HepG2 (cell line): ENCODE data around the gene PDLIM4. TPM values are rescaled to one million over a fixed set of nuclear protein-coding genes. Genes with fewer than 3 reads are reported as not detected.
A peak's percentile ranks its signal among the peaks of the same experiment; 100 is the strongest.

Source experiments
- EED ChIP-seq: sonication (generic); formaldehyde crosslinking; IDR thresholded peaks from 2 replicates; pipeline ENCODE4 v1.5.0; 2020; ENCODE audit warnings: mild to moderate bottlenecking, missing genetic modification reagents
- GTF2F1 ChIP-seq: fragments of 150-350 bp; IDR thresholded peaks from 2 replicates; pipeline ENCODE4 v1.6.1; 2014; ENCODE audit warnings: low read length
- HNF4A ChIP-seq: sonication (generic); formaldehyde crosslinking; IDR thresholded peaks from 2 replicates; pipeline ENCODE4 v1.4.0; 2020; ENCODE audit warnings: missing genetic modification reagents
- IRF1 ChIP-seq: sonication (generic); formaldehyde crosslinking; IDR thresholded peaks from 2 replicates; pipeline ENCODE4 v1.4.0; 2020; ENCODE audit warnings: low read depth, mild to moderate bottlenecking, missing genetic modification reagents
- MIER3 ChIP-seq: IDR thresholded peaks from 2 replicates; pipeline ENCODE4 v1.6.1; 2016; ENCODE audit warnings: missing compliant biosample characterization, borderline replicate concordance
- NR2F6 ChIP-seq, 2 experiments: IDR thresholded peaks; 2 replicates each; pipeline ENCODE4 v1.6.1; 2016; ENCODE audit warnings: antibody characterized with exemption in 1 of 2, mild to moderate bottlenecking in 1 of 2
- PCBP1 ChIP-seq: fragments of 200-400 bp; formaldehyde crosslinking; IDR thresholded peaks from 2 replicates; pipeline ENCODE4 v1.6.1; 2017; ENCODE audit warnings: mild to moderate bottlenecking, low read depth, low read length, borderline replicate concordance
- PRPF4 ChIP-seq: fragments of 200-400 bp; formaldehyde crosslinking; IDR thresholded peaks from 2 replicates; pipeline ENCODE4 v1.6.1; 2016; ENCODE audit warnings: low read length, low read depth; ENCODE audit not compliant: poor library complexity, severe bottlenecking
- RBFOX2 ChIP-seq: fragments of 200-400 bp; formaldehyde crosslinking; IDR thresholded peaks from 2 replicates; pipeline ENCODE4 v1.6.1; 2017; ENCODE audit warnings: low read depth, mild to moderate bottlenecking, low read length
- RFXANK ChIP-seq: IDR thresholded peaks from 2 replicates; pipeline ENCODE4 v1.6.1; 2016
- SAP130 ChIP-seq: IDR thresholded peaks from 2 replicates; pipeline ENCODE4 v1.6.1; 2016; ENCODE audit warnings: low read depth
- SIN3A ChIP-seq: IDR thresholded peaks from 2 replicates; pipeline ENCODE4 v1.6.1; 2011; ENCODE audit warnings: low read depth, mild to moderate bottlenecking, control low read depth, low read length, borderline replicate concordance
- SIX1 ChIP-seq: sonication (generic); formaldehyde crosslinking; IDR thresholded peaks from 2 replicates; pipeline ENCODE4 v1.4.0; 2020; ENCODE audit warnings: missing genetic modification reagents, borderline replicate concordance
- SOX6 ChIP-seq, 2 experiments: fragments of 450-650 bp in 1 of 2; sonication (generic) in 1 of 2; formaldehyde crosslinking in 1 of 2; IDR thresholded peaks; 2 replicates each; pipeline versions ENCODE4 v1.4.0 to v1.6.1; 2017 to 2020; ENCODE audit warnings: antibody characterized with exemption in 1 of 2, mild to moderate bottlenecking in 1 of 2, missing genetic modification reagents in 1 of 2
- SP2 ChIP-seq: sonication (generic); formaldehyde crosslinking; IDR thresholded peaks from 2 replicates; pipeline ENCODE4 v1.5.1; 2020; ENCODE audit warnings: mild to moderate bottlenecking, missing genetic modification reagents
- TFDP1 ChIP-seq: IDR thresholded peaks from 2 replicates; pipeline ENCODE4 v1.6.1; 2016; ENCODE audit warnings: missing compliant biosample characterization, missing genetic modification reagents, borderline replicate concordance
- YEATS4 ChIP-seq: sonication (generic); formaldehyde crosslinking; IDR thresholded peaks from 2 replicates; pipeline ENCODE4 v1.4.0; 2020; ENCODE audit warnings: missing genetic modification reagents, borderline replicate concordance
- ZFX ChIP-seq: sonication (generic); formaldehyde crosslinking; IDR thresholded peaks from 2 replicates; pipeline ENCODE4 v1.4.0; 2020; ENCODE audit warnings: mild to moderate bottlenecking, low read depth, missing genetic modification reagents, moderate library complexity
- ZFY ChIP-seq: sonication (generic); formaldehyde crosslinking; IDR thresholded peaks from 2 replicates; pipeline ENCODE4 v1.4.0; 2020; ENCODE audit warnings: missing genetic modification reagents
- ZNF3 ChIP-seq: IDR thresholded peaks from 2 replicates; pipeline ENCODE4 v1.7.0; 2017; ENCODE audit warnings: inconsistent platforms
- ZNF30 ChIP-seq: sonication (generic); formaldehyde crosslinking; IDR thresholded peaks from 2 replicates; pipeline ENCODE4 v1.5.0; 2020; ENCODE audit warnings: mild to moderate bottlenecking, missing genetic modification reagents
- ZNF496 ChIP-seq: sonication (generic); formaldehyde crosslinking; IDR thresholded peaks from 2 replicates; pipeline ENCODE4 v1.8.1; 2023; ENCODE audit warnings: mild to moderate bottlenecking, moderate library complexity, missing genetic modification reagents; ENCODE audit not compliant: insufficient replicate concordance
- ZNF609 ChIP-seq: sonication (generic); formaldehyde crosslinking; IDR thresholded peaks from 2 replicates; pipeline ENCODE4 v1.4.0; 2020; ENCODE audit warnings: mild to moderate bottlenecking, missing genetic modification reagents, borderline replicate concordance
- ZNF878 ChIP-seq: sonication (generic); formaldehyde crosslinking; IDR thresholded peaks from 2 replicates; pipeline ENCODE4 v1.8.1; 2023; ENCODE audit warnings: mild to moderate bottlenecking, missing genetic modification reagents, moderate library complexity
- polyA plus RNA-seq, 8 experiments: library from polyadenylated mRNA; depleted of rRNA in 3 of 8; stranded (reverse) in 7 of 8; unstranded in 1 of 8; fragments of >200 nt; fragmentation: Illumina TruSeq in 4 of 8; extraction: Trizol in 4 of 8; gene quantifications; 2 replicates each; pipeline versions ENCODE4 v1.2.1 to v1.2.3, GENCODE V29; 2011 to 2016; ENCODE audit warnings: low read depth in 4 of 8, missing spikeins in 1 of 8, mixed read lengths in 1 of 8; ENCODE audit not compliant: insufficient read depth in 1 of 8
- total RNA-seq, 5 experiments: library from RNA; depleted of rRNA; stranded (reverse); fragments of >200 nt; fragmentation: Illumina TruSeq; extraction: Trizol; gene quantifications; 2 replicates each; pipeline ENCODE4 v1.2.3, GENCODE V29; 2016; ENCODE audit warnings: low read depth in 1 of 5

PDLIM4 gene
- total and polyA plus RNA-seq, 2 of the 13 experiments (the other 11 are each of a cell fraction or from before 2014, with no cell fraction given), result 1.1 to 2.3 TPM

GRCh38 chr5:132321109-132321721, 63.7 kb downstream of the PDLIM4 start (continued):
- TF ChIP-seq IRF1 (CRISPR knock-in tag), result no peak
- TF ChIP-seq GTF2F1, result no peak
- TF ChIP-seq ZFX (CRISPR knock-in tag), result peak; percentile 67; the same call in 1 of the 2 replicates
- TF ChIP-seq SIX1 (CRISPR knock-in tag), result no peak
- peak; percentile 45; the same call in 1 of the 2 replicates for TF ChIP-seq ZFY (CRISPR knock-in tag)
- TF ChIP-seq ZNF609 (CRISPR knock-in tag), result no peak
- TF ChIP-seq ZNF3, result no peak
- 0 out of 2 replicates have a peak, but pooled peaks have one; percentile 15 for TF ChIP-seq NR2F6 (IDR thresholded peaks at IDR 0.05)
- 0 out of 2 replicates have a peak, but pooled peaks have one; percentile 10 for TF ChIP-seq NR2F6 (CRISPR knock-in tag; IDR thresholded peaks at IDR 0.05)
- peak; percentile 48; the same call in 1 of the 2 replicates for TF ChIP-seq SAP130 (CRISPR knock-in tag)
- TF ChIP-seq ZNF878, result no peak
- TF ChIP-seq PRPF4, result no peak
- peak; percentile 92 for TF ChIP-seq HNF4A (CRISPR knock-in tag)
- no peak for TF ChIP-seq TFDP1
- no peak for TF ChIP-seq RBFOX2
- TF ChIP-seq SIN3A, result no peak
- no peak for TF ChIP-seq ZNF496
- TF ChIP-seq PCBP1, result no peak
- TF ChIP-seq ZNF30, result no peak
- no peak for TF ChIP-seq YEATS4 (CRISPR knock-in tag)
- TF ChIP-seq SP2 (CRISPR knock-in tag), result no peak
- TF ChIP-seq SOX6 (IDR thresholded peaks at IDR 0.05), result no peak
- no peak for TF ChIP-seq SOX6 (CRISPR knock-in tag; IDR thresholded peaks at IDR 0.05)
- TF ChIP-seq EED (CRISPR knock-in tag), result no peak
- no peak for TF ChIP-seq MIER3
- no peak for TF ChIP-seq RFXANK (CRISPR knock-in tag)
